Motor neuron (in vitro differentiated cells): Measurements from ENCODE around the gene UBL4A. TPM values are rescaled to one million over a fixed set of nuclear protein-coding genes. Genes with fewer than 3 reads are reported as not detected.

Experiments
- ATAC-seq, 8 experiments: fragments of 200-7000 bp; cut with Tn5 transposase; replicated peaks in 6 of 8; 2 replicates each; pipeline ENCODE4 v1.8.0; 2021; ENCODE audit warnings: mild to moderate bottlenecking in 8 of 8, moderate library complexity in 8 of 8
- H3K27ac ChIP-seq, 2 donors: fragments of 250-450 bp; sonication (Bioruptor Pico); 2 replicates each; pipeline ENCODE4 v1.9.0; 2021; ENCODE audit warnings: antibody characterized with exemption in 2 of 2, mild to moderate bottlenecking in 2 of 2, moderate library complexity in 1 of 2
- H3K4me1 ChIP-seq, 2 donors: fragments of 250-450 bp; sonication (Bioruptor Pico); replicated peaks in 1 of 2; 2 replicates each; pipeline ENCODE4 v1.6.1; 2021; ENCODE audit warnings: antibody characterized with exemption in 2 of 2, mild to moderate bottlenecking in 2 of 2, moderate library complexity in 1 of 2
- H3K4me3 ChIP-seq, 5 donors: fragments of 250-450 bp; sonication (Bioruptor Pico); 2 replicates each; pipeline ENCODE4 v1.9.0; 2021; ENCODE audit warnings: antibody characterized with exemption in 5 of 5, mild to moderate bottlenecking in 5 of 5, moderate library complexity in 4 of 5
- WGBS, 10 experiments: fragments of 450-650 bp; shearing (Covaris generic); methylation state at CpG; one replicate each; pipeline ENCODE4 v1.0.0; 2022; 5-methylcytosine and 5-hydroxymethylcytosine counted together
- in situ Hi-C, 9 experiments: fragments of 400-800 bp; cut with MboI; loops; one replicate each; pipeline ENCODE4 v1.15.0; 2021; ENCODE audit warnings: low sequenced_read_pairs in 9 of 9, low pct_unique_long_range_greater_than_20kb in 2 of 9; ENCODE audit not compliant: unreplicated experiment in 9 of 9
- total RNA-seq, 8 experiments: library from RNA; unstranded; fragments of 300-600 nt; gene quantifications; 2 replicates each; pipeline versions ENCODE4 v1.2.3 to v1.2.4, GENCODE V29; 2022

The UBL4A gene
- total RNA-seq, 8 experiments from 2014 or later, result 25.0 to 43.9 (median 30.1) TPM

- 90% methylated on average over 6 of the region's 36 CpGs; no CpG with 5 or more reads in 9 of the 10 experiments for WGBS, 10 experiments
- no peak overlapping the region for H3K4me3 ChIP-seq
- no peak for ATAC-seq
- no peak overlapping the region for H3K27ac ChIP-seq
- in situ Hi-C loops, result no loop called here
- peaks cover 7% of the 10 kb centered on the region in 2 donors for H3K4me1 ChIP-seq
Observed at GRCh38 chrX:154463611-154464220, 22.7 kb downstream of the UBL4A start.

- no peak for ATAC-seq
- in situ Hi-C loops, result no loop called here
- no CpG with 5 or more reads among the region's 8 CpGs for WGBS, 10 experiments
Observed at GRCh38 chrX:154462396-154462795, 24.0 kb downstream of the UBL4A start.

GRCh38 chrX:154460326-154460725 is 26.1 kb downstream of the UBL4A start:
- WGBS, 10 experiments, result 72% methylated on average over 9 of the region's 26 CpGs; no CpG with 5 or more reads in 9 of the 10 experiments

More at GRCh38 chrX:154462396-154462795, 24.0 kb downstream of the UBL4A start:
- Histone ChIP-seq H3K4me1 (peaks cover 7% of the 10 kb centered on the region in 2 donors), H3K4me3 (no peak overlapping the region), H3K27ac (no peak overlapping the region)

GRCh38 chrX:154459832-154460231 is 26.6 kb downstream of the UBL4A start:
- peak overlapping the region; percentile 97 to 98 for H3K27ac ChIP-seq
- peaks cover 7% of the 10 kb centered on the region in 2 donors for H3K4me1 ChIP-seq
- no CpG with 5 or more reads among the region's 14 CpGs for WGBS, 10 experiments
- ATAC-seq, result peak; percentile 15 to 66 (median 58)
- in situ Hi-C loops, result no loop called here
- H3K4me3 ChIP-seq, result peak overlapping the region; percentile 76 to 90 (median 87)

More at GRCh38 chrX:154460326-154460725, 26.1 kb downstream of the UBL4A start:
- peak overlapping the region; percentile 97 to 98 for H3K27ac ChIP-seq
- in situ Hi-C loops, result no loop called here
- H3K4me1 ChIP-seq, result peaks cover 7% of the 10 kb centered on the region in 2 donors
- H3K4me3 ChIP-seq, result peak overlapping the region; percentile 76 to 90 (median 87)
- no peak for ATAC-seq

GRCh38 chrX:154458954-154459778 is 27.2 kb downstream of the UBL4A start:
- H3K27ac ChIP-seq, result peak overlapping the region; percentile 97 to 98
- peaks cover 7% of the 10 kb centered on the region in 2 donors for H3K4me1 ChIP-seq
- 0 to 24% methylated on average over 1 to 3 of the region's 15 CpGs; no CpG with 5 or more reads in 8 of the 10 experiments for WGBS, 10 experiments
- ATAC-seq, result peak; percentile 30 to 58 (median 48)
- in situ Hi-C loops, result no loop called here
- peak overlapping the region; percentile 76 to 90 (median 87) for H3K4me3 ChIP-seq

- Histone ChIP-seq H3K27ac (peak within 1 kb of the TSS; percentile 97 to 98), H3K4me1 (peaks cover 7% of the 10 kb centered on the region in 2 donors), H3K4me3 (peak within 1 kb of the TSS; percentile 76 to 90 (median 87))
- in situ Hi-C loops, result no loop called here
- ATAC-seq, result peak; percentile 66 to 83 (median 70)
- WGBS, 10 experiments, result no CpG with 5 or more reads among the region's 88 CpGs
Observed at GRCh38 chrX:154458116-154458953, 28.1 kb downstream of the UBL4A start, which contains the start of gene PLXNA3. Gene PLXNA3, plus strand, starts transcription at chrX:154458281. Its CDS starts 1,903 bp downstream, at chrX:154460184.

- peak; percentile 27 to 55 (median 42) for ATAC-seq
- 33 to 52% (median 38%) methylated on average over 3 to 7 of the region's 65 CpGs; no CpG with 5 or more reads in 7 of the 10 experiments for WGBS, 10 experiments
- Histone ChIP-seq H3K27ac (peak overlapping the region; percentile 97 to 98), H3K4me1 (peaks cover 7% of the 10 kb centered on the region in 2 donors), H3K4me3 (peak overlapping the region; percentile 76 to 90 (median 87))
- in situ Hi-C loops, result no loop called here
Observed at GRCh38 chrX:154457491-154458115, 28.8 kb downstream of the UBL4A start.

- in situ Hi-C loops, result no loop called here
- ATAC-seq, result no peak
- H3K4me3 ChIP-seq, result no peak overlapping the region
- H3K4me1 ChIP-seq, result no peaks in the 10 kb centered on the region
- WGBS, 10 experiments, result 88 to 100% (median 100%) methylated on average over 2 to 5 of the region's 9 CpGs; no CpG with 5 or more reads in 6 of the 10 experiments
- H3K27ac ChIP-seq, result no peak overlapping the region
Observed at GRCh38 chrX:154452823-154453222, 33.6 kb downstream of the UBL4A start.

GRCh38 chrX:154450312-154450711 is 36.1 kb downstream of the UBL4A start:
- in situ Hi-C loops, result no loop called here
- WGBS, 10 experiments, result 67 to 80% (median 70%) methylated on average over 2 to 11 of the region's 17 CpGs; no CpG with 5 or more reads in 6 of the 10 experiments
- no peaks in the 10 kb centered on the region for H3K4me1 ChIP-seq
- no peak for ATAC-seq
- no peak overlapping the region for H3K27ac ChIP-seq
- H3K4me3 ChIP-seq, result no peak overlapping the region

- ATAC-seq, result no peak
- WGBS, 10 experiments, result 69% methylated on average over 3 of the region's 18 CpGs; no CpG with 5 or more reads in 9 of the 10 experiments
- in situ Hi-C loops, result no loop called here
- no peak overlapping the region for H3K4me3 ChIP-seq
- no peak overlapping the region for H3K27ac ChIP-seq
- H3K4me1 ChIP-seq, result peaks cover 0 to 6% of the 10 kb centered on the region in 2 donors
Observed at GRCh38 chrX:154449618-154450017, 36.8 kb downstream of the UBL4A start.

GRCh38 chrX:154448484-154448883 is 37.9 kb downstream of the UBL4A start:
- Histone ChIP-seq H3K4me1 (peaks cover under 1 to 6% of the 10 kb centered on the region in 2 donors), H3K4me3 (no peak overlapping the region), H3K27ac (no peak overlapping the region)
- in situ Hi-C loops, result no loop called here
- WGBS, 10 experiments, result 34 to 80% methylated on average over 1 to 4 of the region's 14 CpGs; no CpG with 5 or more reads in 8 of the 10 experiments
- no peak for ATAC-seq

- in situ Hi-C loops, result no loop called here
- no peak overlapping the region for H3K27ac ChIP-seq
- H3K4me3 ChIP-seq, result no peak overlapping the region
- no peak for ATAC-seq
- WGBS, 10 experiments, result 70 to 100% methylated on average over 2 of the region's 12 CpGs; no CpG with 5 or more reads in 8 of the 10 experiments
- peaks cover 5 to 9% of the 10 kb centered on the region in 2 donors for H3K4me1 ChIP-seq
Observed at GRCh38 chrX:154446430-154446829, 40.0 kb downstream of the UBL4A start.
